Measurements from ENCODE around the gene ATP13A3. TPM values are rescaled to one million over a fixed set of nuclear protein-coding genes. Genes with fewer than 3 reads are reported as not detected.

The ATP13A3 gene
- total and polyA plus RNA-seq, 9 of the 15 experiments (the other 6 are each of a cell fraction or from before 2014, with no cell fraction given): 16.6 to 135 (median 86.6) TPM

DNA sequence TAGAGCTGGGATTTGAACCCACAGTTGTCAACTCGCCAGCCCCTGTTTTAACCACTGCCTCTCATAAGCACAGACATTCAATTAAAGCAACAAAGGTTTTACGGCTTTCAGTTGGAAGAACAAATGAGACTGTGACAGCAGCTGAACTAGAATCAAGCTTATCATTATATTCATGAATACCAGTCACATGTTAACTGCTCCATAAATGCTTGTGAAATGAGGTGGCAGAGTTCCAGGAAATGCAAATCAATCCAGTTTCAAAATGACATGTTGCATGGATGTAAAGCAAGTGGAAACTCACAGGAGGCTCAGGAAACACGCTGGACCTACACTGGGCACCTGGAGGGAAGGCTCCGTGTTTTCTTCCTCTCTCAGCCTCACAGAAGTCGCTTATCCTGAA lies 91.6 kb downstream of the ATP13A3 start:
- Histone ChIP-seq H3K4me3 (no peak overlapping the region), H3K27me3 (ENCODE audit: control insufficient read depth in 2 of 2, insufficient read depth in 2 of 2, low read length in 2 of 2) (peaks cover 0 to 4% of the 10 kb centered on the region in 2 experiments; a peak in 1 of 5 replicates), H2AFZ (ENCODE audit: low read depth, low read length) (no peak overlapping the region), H3K79me2 (ENCODE audit: control insufficient read depth, insufficient read depth, low read length) (no peaks in the 10 kb centered on the region), H3K9me1 (ENCODE audit: control insufficient read depth, insufficient read depth, low read length) (no peaks in the 10 kb centered on the region), H3K9me3 (replicated peaks; ENCODE audit: control insufficient read depth, insufficient read depth, low read depth, low read length) (no peaks in the 10 kb centered on the region), H3K36me3 (ENCODE audit: control insufficient read depth, insufficient read depth, low read length) (no peaks in the 10 kb centered on the region), H3K27ac (ENCODE audit: extremely low read depth, low read depth, low read length) (no peak overlapping the region), H3K4me1 (replicated peaks in 1 of 2; ENCODE audit: control insufficient read depth in 2 of 2, insufficient read depth in 2 of 2, low read length in 2 of 2) (peaks cover 5 to 25% of the 10 kb centered on the region in 2 experiments; a peak in 3 of 5 replicates), H4K20me1 (replicated peaks; ENCODE audit: control insufficient read depth, insufficient read depth, low read length) (no peaks in the 10 kb centered on the region), H3K9ac (ENCODE audit: insufficient read depth in 1 of 2, low read depth in 2 of 2, low read length in 2 of 2) (peak overlapping the region in 1 of 2 experiments; percentile 43; a peak in 1 of 4 replicates), H3K4me2 (ENCODE audit: insufficient read depth, low read length) (no peak overlapping the region; the same call in 1 of the 2 replicates)
- in situ Hi-C loops (cut with MboI): no loop called here
- FAIRE-seq: peak; percentile 52
- DNase-seq (ENCODE audit: extremely low read depth in 1 of 4, low spot score in 3 of 4): peak in 1 of 4 experiments; percentile 34
- intact Hi-C loops (cut with micrococcal nuclease): no loop called here
- ChIA-PET POLR2A (interaction anchor here (0.9 to 1.8 kb wide), 2 partner anchors 14 to 18 kb away, joined by 3 to 4 read pairs; no protein-coding TSS in a partner anchor), CTCF (ENCODE audit: low intra/inter-chr PET ratio) (no interaction called here)
- TF ChIP-seq ZFX (CRISPR knock-in tag; IDR thresholded peaks at IDR 0.05) (no peak), FOSL1 (tag; conservative IDR thresholded peaks at IDR 0.05) (0 out of 2 replicates have a peak, but pooled peaks have one; percentile 13), MEIS2 (IDR thresholded peaks at IDR 0.05; ENCODE audit: partially characterized antibody) (peak; percentile 74), ZNF609 (CRISPR knock-in tag; IDR thresholded peaks at IDR 0.05; ENCODE audit: borderline replicate concordance) (no peak), NFIC (IDR thresholded peaks at IDR 0.05) (peak; percentile 41), KHSRP (IDR thresholded peaks at IDR 0.05) (no peak), HNRNPLL (IDR thresholded peaks at IDR 0.05; ENCODE audit: low read depth, low read length, poor library complexity, severe bottlenecking) (no peak)
- TF ChIP-seq, protein P1, sequence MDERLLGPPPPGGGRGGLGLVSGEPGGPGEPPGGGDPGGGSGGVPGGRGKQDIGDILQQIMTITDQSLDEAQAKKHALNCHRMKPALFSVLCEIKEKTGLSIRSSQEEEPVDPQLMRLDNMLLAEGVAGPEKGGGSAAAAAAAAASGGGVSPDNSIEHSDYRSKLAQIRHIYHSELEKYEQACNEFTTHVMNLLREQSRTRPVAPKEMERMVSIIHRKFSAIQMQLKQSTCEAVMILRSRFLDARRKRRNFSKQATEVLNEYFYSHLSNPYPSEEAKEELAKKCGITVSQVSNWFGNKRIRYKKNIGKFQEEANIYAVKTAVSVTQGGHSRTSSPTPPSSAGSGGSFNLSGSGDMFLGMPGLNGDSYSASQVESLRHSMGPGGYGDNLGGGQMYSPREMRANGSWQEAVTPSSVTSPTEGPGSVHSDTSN (CRISPR knock-in tag; IDR thresholded peaks at IDR 0.05; ENCODE audit: low read depth): no peak
- TF ChIP-seq, protein P1 (tag; conservative IDR thresholded peaks at IDR 0.05; ENCODE audit: low read depth): peak; percentile 49; the same call in 1 of the 2 replicates
- ATAC-seq: 0 out of 3 replicates have a peak, but pooled peaks have one; percentile 9
- BruUV-seq (replicated peaks): no TSS peak
- WGBS (ENCODE audit: insufficient coverage, low coverage, missing lambda C conversion rate): 33% methylated on average over 5 of the region's 5 CpGs
